ENCODE data around the gene PVALEF. TPM values are rescaled to one million over a fixed set of nuclear protein-coding genes. Genes with fewer than 3 reads are reported as not detected.

The PVALEF gene
- total and polyA plus RNA-seq, 2 of the 8 experiments (the other 6 are each of a cell fraction or from before 2014, with no cell fraction given), result 0.03 TPM; not detected in 1

GRCh38 chr17:81136366-81136765, 28.9 kb upstream of the PVALEF start (continued):
- no peak for TF ChIP-seq CHD7 (IDR thresholded peaks at IDR 0.05; ENCODE audit: insufficient replicate concordance, low read length)
- TF ChIP-seq POLR2A (IDR thresholded peaks at IDR 0.05; ENCODE audit: control extremely low read depth in 1 of 2, low read depth in 2 of 2, low read length in 2 of 2), result no peak
- TF ChIP-seq BACH1 (IDR thresholded peaks at IDR 0.05; ENCODE audit: low read length), result no peak
- TF ChIP-seq PHF8 (conservative IDR thresholded peaks at IDR 0.05; ENCODE audit: low read depth, low read length), result no peak
- no peak for TF ChIP-seq GABPA (IDR thresholded peaks at IDR 0.05; ENCODE audit: borderline replicate concordance, insufficient read depth, low read length)
- no peak for TF ChIP-seq ATF2 (IDR thresholded peaks at IDR 0.05; ENCODE audit: low read length)
- TF ChIP-seq POLR2AphosphoS5 (IDR thresholded peaks at IDR 0.05; ENCODE audit: low read depth, low read length), result no peak
- TF ChIP-seq TAF7 (optimal IDR thresholded peaks at IDR 0.05; ENCODE audit: borderline replicate concordance, low read depth, low read length), result no peak
